Activated T-helper 9 cell treated with anti-CD3 and anti-CD28 coated beads, Interleukin-2, amount 50 U/mL, for 16 hours (primary cell): ENCODE data around the gene CST3.
"Not testable (repeated sequence)": the region's sequence is repeated elsewhere in the genome, so short reads cannot be mapped to it uniquely, and the experiment has no call there.

Experiments
- DNase-seq: peaks from one replicate; pipeline ENCODE4 v3.0.0-alpha.2; 2020; ENCODE audit warnings: low read depth

Gene CST3

DNA sequence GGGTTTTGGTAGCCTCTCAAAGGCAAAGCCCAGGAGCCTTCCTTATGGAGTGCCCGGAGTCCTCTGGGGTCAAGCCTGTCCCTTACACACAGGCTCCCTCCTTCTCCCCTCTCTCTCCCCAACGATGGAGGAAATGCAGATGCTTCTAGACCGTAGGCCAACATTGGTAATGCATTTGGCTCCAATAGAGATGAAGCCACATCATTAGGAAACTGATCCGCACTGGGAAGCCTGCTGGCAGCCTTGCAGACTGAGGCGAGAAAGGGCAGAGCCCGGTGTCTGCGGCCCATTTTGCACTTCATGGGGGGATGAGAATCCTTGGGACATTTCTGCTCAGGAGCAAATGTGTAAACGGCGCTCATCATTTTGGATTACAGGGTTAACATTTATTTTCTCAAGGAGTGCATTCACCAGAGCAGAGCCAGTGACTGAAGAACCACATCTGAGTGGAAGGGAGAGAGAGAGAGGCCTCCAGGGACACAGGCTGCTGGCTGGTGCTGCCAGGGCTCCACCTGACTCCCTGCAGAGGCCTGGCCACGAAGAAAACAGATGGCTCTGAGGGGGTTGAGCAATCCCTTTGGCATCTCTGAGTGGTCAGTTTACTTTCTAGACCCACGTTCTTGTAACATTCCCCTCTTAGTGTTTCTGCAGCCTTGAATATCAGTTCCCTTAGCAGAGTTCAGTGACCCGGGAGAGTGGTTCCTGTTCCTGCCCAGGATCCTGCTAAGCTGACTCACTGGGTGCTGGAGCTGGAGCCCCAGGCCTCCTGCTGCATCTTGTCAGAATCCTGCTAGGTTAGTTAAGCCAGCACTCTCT, 4.4 kb upstream of the CST3 start:
- DNase-seq = no peak

DNA sequence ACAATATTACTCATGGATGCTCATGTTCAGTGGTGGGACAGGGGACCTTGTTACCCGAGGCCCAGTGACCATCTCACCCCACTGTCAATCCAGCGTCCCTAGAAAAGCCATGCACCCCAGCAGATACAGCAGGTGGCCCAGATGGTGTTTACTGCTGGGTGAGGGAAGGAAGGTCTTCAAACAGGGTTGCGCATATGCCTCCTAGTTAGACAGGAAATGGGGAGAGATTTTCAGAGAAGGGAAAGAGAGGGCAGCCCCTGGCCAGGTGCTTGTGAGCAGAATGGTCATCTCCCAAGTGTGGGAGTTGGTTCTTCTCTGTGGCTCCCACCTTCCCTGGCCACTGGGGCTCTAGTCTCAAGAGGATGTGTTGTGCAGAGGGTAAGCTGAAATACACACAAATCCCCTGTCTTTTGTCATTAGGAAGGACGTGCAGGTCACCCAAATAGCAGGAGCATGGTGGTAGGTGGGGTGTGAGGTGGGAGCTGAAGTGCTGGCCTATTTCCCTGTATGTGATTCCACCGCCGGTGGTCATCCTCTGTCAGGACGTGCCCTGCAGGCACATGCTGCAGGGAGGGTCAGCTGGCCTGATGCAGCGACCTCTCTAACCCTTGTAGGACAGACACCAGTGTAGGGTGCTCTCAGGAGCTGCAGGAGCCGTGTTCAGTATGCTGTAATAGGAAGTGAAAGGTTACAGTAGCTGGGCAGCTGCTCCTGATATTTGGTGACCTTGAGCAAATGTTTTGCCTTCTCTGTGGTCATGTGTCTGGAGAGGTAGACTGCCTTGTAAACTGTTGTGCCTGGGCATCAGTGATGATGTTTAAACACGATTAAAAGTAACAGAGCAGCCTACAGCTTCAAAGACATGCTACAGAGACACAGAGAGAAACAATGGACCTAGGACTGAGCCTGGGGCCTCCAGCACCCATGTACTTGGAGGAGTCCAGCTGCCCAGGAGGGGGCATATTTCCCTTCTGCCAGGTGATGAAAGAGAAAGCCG, 3.2 kb upstream of the CST3 start:
- DNase-seq = no peak

DNA sequence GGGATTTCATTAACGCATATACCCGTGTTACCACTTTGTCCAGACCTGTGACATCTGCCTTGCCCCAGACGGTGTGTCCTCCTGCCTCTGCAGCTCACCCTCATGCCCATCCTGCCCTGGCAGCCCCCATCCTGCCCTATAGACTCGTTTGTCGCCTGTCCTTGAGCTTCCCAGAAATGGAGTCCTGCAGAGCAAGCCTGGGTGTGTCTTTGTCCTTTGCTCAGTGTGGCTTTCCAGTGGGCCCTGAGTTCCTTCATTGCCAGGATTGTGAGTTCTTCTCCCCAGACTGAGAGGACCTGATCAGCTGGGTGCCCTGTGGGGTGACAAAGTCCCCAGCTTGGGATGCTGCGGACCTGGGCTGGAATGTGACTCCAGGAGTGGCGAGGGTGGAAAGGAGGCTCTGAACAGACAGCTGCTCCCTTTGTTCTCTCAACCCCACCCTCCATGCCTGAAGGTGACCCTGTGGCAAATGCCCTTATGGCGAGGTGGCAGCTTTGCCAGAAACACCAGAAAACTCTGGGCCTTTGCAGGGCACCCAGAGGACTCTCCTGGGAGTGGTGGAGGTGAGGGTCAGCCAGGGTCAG, 2.4 kb upstream of the CST3 start:
- no peak for DNase-seq

DNA sequence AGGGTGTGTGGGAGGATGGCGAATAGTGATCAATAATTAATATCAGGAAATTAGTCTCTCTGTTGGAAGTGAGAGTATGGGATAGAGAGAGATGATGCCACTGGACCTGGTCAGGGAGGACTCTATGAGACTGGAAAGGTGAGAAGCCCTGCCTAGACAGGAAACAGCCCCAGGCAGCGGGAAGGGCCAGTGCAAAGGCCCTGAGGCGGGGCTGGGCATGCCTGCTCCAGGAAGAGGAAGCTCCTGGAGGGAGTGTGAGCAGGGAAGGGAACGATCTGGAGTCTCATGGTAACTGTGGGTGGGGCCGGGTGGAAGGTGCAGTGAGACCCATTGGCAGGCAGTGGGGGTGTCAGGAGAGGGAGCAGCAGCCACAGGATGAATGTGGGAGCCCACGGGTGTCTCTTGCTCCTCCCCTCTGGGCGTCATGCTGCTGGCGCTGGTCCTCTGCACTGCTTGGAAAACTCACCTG, 1.8 kb upstream of the CST3 start:
- no peak for DNase-seq

DNA sequence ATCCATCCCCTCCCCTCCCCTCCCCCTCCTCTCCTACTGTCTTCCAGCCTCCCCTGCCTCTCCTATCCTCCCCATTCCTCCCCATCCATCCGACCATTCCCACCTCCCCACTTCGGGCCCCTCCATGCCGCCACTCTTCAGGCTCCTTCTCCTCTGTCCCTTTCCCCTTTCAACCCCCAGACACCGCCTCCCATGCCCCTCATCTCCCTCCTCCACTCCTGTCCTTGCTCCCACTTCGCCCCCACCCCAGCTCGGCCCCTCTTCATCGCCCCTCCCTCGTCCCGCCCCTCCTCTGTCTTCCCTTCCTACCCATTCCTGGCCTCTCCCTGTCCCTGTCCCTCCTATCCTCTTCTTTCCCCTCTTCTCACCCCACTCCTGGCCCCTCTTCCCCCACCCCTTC, 554 bp upstream of the CST3 start:
- DNase-seq = no peak

DNA sequence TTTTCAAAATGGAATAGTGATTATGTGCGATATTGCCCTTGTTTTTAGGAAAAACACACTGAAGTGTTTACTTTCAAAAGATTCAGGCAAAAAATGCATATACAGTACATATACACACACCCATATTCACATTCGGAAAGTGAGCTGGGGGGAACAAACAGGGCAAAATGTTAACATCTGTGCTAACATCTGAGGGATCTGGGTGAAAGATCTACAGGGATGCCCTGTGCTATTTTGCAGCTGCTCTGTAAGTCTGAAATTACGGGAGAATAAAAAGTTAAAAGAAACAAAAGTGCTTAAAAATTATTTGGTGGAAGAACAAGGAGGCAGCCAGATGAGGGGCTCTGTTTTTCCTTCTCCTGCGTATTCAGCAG, 860 bp downstream of the CST3 start:
- no peak for DNase-seq

DNA sequence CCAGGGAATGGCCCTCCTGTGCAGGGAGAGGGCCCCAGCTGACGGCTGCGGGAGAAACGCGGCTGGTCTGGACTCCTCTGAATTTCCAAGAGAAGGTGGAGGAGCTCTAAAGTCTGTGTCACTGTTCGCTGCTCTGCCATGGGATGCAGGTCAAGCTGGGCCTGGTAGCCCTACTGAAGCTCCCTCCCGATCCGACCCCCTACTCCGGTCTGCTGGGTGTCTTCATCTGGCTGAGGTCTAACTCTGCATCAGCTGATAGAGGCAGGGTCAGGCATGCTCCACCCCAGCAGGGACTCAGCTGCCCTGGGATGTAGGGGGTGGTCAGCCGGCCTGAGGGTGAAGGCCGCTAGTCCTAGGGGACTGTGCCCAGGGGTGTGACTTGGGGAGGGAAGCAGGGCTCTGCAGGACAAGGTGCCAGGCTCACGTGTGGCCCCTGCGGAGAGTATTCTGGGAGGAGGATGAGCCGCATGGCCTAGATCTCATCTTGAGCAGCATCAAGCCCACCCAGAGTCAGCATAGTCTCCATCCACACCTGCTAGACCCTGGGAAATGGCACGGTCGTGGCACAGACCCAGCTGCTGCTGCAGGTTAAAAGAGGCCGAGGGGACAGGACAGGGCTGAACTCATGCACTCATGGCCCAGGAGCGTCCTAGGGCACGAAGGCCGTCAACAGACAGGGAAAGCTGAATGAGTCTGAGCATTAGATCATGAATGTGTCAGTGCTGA, 1.4 kb downstream of the CST3 start:
- DNase-seq = no peak

DNA sequence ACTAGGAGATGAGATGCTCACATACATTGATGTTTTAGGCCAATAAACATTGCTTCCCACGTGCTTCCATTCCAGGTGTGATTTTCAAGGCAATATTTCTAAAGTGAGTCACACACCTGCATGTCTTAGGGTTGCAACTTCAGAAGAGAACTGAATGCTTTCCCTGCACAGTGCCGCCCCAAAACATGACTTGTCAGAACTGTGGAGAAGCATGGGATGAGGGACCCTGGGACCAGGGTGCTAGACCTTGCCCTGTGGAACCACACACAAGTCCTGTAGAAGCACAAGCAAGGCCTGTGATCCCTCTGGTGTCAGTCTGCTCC, 2.0 kb downstream of the CST3 start:
- DNase-seq = not testable (repeated sequence)

DNA sequence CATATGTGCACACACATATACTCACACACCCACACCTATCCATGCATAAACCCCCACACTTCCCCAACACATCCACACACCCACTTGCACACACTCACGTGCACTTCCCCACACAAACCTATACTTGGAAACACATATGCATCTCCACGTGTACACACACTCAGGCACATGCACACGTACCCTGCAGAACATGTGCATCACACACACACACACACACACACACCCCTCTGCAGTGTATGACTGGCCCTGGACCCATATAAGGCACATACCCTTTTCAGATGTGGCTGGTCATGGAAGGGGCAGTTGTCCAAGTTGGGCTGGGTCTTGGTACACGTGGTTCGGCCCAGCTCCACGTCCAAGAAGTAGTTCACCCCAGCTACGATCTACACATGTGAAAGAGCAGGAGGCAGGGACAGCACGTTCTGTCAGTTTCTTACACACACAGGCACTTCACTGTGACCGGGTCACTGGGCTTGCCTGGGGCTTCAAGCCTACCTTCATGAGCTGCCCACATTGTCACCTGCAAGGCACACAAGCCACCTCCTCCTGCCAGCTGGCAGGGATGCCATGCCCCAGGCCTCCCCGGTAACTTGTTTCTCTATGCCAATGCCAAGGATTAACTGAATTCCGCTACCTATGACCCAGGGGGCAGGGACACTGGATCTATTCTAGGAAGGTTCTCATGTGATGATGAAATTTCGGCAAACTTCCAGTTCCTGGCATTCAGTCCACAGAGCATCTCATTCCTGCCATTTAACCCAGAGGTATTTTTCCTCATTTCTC, 2.6 kb downstream of the CST3 start:
- no peak for DNase-seq

DNA sequence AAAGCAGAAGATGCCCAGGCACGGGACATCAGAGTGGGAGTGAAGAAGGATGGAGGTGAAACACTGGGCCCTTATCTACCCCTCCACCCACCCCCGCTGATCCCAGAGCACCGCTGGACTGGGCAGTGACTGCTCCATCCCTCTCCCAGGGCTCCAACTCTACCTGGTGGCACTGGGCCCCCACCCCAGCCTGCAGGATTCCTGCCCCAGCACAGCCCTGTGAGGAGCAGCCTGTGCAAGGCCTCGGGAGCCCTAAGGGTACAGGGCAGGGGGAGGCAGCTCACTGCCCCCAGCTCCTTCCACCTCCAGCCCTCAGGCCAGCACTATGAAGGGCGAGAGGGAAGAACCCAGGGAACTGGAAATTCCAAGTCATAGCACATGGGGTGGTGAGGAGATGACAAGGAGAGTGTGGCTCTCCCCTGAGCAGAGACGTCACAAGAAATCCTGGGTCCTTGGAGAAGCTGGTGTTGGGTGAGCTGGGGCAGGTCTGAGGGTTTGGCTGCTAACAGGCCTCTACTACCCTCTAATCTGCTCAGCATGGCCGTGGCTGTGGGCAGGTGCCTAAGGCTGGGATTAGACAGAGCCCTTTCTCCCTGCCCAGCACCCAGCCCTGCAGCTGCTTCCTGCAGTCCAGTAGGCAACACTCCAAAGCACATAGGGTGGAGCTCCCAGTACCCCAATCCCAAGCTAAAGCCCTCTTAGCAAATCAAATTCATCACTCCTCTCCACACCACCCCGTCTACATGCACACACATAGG, 3.5 kb downstream of the CST3 start:
- no peak for DNase-seq

DNA sequence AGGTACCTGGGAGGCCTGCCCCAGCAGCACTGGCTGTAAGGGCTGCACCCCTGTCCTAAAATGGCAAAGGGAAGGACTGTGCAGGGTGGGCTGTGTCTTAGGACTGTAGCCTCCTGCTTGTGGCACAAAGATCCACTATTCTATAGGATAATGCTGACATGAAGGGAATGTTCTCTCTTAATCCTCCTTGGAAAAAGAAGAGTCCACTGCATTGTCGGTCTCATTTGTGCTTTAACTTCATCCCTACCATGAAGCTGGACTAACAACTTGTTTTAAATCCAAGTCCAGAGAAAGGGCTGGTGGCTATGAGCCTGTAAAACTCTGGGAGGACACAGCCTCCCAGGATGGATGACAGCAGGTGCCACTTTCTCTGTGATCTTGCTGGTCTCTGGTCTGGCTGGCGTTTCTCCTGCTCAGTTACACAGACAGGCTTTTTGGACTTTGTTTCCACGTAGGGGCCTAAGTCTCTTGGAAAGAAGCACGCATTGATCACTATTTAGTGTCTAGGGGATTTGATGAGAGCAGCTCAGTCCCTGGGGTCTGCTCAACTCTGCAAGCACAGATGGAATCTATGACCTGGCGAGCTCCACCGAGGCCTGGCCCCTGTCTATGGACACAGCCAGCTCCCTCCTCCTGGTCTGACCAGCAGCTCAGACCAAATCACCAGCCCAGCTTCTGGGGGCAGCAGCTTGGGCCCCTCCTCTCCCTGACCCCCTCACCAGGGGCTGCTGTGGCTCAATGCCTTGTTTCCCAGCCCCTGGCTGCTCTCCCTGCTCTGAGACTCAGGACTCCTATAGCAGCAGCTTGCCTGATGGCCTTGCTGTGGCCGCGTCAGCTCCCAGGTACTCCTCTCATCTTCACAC, 4.8 kb downstream of the CST3 start:
- DNase-seq = no peak

DNA sequence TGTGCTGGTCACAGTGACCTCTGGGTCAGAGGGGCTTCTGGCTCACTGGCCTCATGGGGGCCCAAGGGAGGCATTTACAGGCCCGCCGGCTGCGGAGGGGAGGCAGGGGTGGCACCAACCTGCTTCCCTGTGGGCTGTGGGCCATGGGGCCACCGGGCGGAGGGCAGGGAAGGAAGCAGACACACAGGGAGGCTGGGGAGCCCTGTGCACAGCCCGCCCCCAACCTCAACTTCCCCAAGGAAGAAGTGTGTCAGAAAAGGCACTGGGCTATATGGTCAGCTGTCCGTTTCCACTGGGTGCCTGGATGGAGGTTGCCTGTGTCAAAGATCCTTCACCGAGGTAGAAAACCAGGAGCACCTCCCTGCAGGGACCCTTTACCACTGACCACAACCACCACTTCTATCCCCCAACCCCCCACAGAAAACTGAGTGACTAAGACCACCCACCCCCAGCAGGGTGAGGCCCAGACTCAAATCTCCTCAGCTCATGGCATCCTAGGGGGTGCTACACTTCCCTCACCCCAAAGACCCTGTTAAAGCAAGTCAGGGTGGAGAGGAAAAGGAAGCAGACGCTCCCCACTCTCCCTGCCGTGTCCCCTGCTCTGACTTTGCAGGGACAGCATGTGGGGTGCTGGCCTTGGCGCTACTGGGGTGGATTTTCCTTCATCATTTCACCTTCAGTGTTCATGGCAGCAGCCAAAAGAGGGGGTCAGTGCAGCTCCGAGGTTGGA, 5.6 kb downstream of the CST3 start:
- no peak for DNase-seq

DNA sequence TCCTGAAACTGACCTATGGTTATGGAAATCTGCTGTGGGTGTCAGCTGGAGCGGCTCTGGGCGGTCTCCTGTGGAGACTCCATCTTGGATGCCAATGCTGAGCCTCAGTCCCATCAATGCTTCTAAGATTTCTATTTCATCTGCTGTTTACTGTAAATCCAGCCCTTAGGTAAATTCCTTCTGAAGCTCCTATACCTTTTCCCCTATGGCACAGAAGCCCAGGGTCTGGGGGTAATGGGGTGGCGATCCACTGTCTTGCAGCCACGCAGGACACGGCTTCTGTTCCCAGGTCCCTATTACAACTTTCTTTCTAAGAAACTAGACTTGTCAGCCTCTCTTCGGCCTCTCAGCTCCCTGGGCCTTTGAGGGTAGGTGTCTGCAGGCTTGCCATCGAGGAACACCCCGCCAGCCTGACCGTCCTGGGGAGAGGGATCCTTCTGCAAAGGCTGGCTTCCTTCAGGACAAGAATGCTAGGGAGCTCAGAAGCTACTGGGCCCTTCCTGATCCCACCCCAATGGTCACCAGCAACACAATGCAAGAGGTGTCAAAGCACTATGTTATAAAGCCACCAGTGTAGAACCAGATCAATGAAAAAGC, 6.4 kb downstream of the CST3 start:
- no peak for DNase-seq

DNA sequence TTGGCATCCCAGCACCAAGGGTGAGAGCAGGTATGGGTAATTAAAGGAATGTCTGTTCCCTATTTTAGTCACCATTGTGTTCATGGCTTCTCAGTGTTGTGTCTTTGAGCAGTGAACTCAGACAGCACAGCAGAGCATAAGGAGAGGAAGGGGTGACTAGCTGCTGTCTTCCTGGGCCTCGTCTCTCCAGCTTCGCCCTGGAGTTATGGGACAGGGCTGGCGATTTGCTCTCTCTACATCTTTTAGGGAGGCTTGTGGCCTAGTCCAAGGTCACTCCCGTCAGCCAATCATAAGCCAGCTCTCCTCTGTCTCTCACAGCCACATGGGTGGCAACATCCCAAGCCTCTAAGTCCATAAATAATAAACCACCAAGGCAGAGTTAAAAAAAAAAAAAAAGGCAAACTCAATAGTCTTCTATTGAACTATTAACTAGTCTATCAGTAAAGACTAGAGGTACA, 7.3 kb downstream of the CST3 start:
- DNase-seq = no peak

DNA sequence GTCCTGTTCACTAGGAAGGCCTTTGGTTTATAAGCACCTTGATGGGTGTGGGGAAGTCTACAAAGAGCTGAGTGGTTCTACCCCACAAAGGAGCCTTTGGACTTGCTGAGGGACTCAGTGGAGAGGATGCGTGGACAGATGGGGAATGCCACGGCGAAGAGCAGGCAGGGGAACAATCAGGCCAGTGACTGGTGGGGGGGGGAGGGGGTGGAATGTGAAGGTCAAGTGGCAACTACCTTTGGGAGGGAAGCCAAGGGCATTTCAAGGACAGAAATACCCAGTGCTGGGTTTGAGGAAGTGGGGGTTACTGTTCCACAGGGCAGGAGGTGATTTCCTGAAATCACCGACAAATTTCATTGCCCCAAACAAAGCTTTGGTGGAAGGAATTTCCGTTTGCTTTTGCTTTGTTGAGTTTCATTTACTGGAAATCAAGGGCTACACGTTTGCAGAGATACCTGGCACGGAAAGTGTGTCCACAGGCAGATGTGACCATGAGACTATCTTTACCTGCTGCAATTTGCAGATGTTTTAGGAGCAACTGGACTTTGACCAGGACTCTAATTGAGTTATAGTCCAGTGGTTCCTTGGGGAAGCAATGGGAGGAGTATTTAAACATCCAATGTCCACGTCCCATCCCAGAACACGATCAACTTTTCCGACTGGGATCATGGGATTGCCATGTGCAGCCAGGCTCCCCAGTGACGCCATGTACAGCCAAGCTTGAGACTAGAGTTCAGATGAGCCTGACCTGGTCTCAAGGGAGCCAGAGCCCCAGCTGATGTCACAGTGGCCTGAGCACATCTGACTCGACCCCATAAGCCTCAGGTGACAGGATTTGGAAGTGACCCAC, 8.0 kb downstream of the CST3 start:
- no peak for DNase-seq

DNA sequence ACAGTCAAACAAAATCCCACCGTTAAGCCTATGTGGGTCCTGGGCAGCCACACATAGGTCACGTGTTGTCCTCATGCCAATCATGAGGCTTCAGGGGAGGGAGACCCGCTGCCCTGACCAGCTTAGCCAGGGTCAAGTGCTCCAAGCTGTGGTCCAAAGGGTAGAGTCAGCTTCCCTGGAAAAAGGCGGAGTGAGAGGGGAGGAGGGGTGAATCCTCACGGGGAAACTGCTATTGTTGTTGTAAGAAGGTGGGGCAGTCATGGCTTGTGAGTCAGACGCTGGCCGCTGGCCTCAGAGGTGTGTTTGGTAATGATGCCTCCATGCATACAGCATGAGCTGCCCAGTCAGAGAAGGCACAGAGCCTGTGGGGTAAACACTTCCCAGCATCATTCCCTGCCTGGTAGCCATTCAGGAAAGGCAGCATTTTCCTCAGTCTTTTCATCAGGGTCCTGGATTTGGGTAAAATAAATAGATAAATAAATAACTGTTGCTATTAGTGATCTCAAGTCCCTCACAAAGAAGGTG, 8.7 kb downstream of the CST3 start:
- DNase-seq = no peak

DNA sequence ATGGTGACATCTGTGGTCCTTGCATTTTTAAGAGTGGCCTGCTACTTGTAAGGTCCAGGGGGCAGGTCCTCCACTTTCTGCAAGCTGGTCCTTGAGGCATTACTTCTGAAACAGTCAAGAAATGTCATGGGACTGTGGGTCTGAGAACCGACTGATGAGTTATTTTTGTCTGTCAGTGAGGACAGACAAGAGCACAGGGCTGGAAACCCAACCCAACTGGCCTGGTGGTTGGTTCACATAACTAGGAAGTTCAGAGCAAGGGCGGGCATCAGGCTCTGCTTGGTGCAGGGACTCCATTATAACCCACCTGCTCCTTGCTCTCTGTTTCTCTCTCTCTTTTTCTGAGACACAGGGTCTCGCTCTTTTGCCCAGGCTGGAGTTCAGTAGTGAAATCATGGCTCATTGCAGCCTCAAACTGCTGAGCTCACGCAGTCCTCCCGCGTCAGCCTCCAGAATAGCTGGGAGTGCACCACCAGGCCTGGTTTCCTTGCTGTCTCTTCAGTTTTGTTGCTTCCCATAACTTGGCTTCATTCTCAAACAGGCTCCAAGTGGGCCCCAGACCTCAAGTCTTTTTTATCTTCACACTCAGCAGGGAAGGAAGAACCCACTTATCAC, 9.2 kb downstream of the CST3 start:
- no peak for DNase-seq
